ENCODE results near the gene CUX1. TPM values are rescaled to one million over a fixed set of nuclear protein-coding genes. Genes with fewer than 3 reads are reported as not detected.

The CUX1 gene
- total and polyA plus RNA-seq, 10 of the 15 experiments (the other 5 are each of a cell fraction or from before 2014, with no cell fraction given), result 6.1 to 48.6 (median 25.9) TPM

DNA sequence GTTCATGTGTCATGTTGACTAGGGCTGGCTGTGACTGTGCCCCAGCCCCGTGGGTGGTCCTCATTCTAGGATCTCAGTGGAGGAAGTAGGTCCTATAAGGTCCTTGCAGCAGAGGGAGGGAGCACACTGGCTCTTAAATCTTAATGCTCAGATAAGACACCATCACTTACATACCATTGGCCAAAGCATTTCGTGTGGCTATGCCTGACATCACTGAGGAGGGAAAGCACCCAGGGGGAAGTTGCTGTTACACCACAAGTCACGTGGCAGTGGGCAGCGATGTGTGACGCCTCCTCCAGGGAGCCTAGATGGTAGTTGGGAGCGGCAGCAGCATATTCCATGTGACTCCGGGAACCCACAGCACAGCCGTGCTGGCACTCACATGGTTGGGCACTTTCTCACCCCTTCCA, 244.6 kb downstream of the CUX1 start (continued):
- TF ChIP-seq, protein P1, sequence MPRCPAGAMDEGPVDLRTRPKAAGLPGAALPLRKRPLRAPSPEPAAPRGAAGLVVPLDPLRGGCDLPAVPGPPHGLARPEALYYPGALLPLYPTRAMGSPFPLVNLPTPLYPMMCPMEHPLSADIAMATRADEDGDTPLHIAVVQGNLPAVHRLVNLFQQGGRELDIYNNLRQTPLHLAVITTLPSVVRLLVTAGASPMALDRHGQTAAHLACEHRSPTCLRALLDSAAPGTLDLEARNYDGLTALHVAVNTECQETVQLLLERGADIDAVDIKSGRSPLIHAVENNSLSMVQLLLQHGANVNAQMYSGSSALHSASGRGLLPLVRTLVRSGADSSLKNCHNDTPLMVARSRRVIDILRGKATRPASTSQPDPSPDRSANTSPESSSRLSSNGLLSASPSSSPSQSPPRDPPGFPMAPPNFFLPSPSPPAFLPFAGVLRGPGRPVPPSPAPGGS (IDR thresholded peaks at IDR 0.05; ENCODE audit: borderline replicate concordance, insufficient read depth, low read depth, low read length, poor library complexity, severe bottlenecking), result peak; percentile 88
- peak; percentile 69 for TF ChIP-seq SP1 (IDR thresholded peaks at IDR 0.05; ENCODE audit: low read depth, low read length)

DNA sequence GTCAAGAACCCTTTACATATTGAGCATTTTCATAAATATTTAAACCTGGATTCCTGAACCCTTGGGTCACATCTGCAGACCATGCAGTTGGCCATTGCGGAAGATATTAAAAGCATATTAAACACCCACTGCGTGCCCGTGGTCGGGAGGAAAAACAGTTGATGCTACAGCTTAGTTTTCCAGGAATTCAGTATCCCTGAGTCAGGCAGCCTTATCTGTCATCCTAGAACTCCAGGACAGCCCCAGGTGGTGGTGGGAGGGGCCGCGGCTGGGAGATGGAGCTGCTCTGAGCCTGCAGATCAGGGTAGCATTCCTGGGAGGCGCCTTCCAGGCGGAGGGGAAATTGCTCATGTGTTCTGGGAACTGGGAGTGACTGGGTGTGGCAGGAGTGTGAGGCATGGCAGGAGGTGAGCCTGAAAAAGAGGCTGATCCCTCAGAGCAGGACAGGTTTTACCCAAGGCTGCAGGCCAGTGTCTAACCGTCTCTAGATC, 246.3 kb downstream of the CUX1 start:
- no TSS peak for BruUV-seq (replicated peaks)
- Histone ChIP-seq H3K4me3 (no peak overlapping the region), H3K4me2 (ENCODE audit: control insufficient read depth, insufficient read depth) (no peak overlapping the region), H3K9me3 (replicated peaks; ENCODE audit: control insufficient read depth, insufficient read depth, low read length) (no peaks in the 10 kb centered on the region), H2AFZ (ENCODE audit: control insufficient read depth, low read depth, low read length) (no peak overlapping the region), H3K9ac (ENCODE audit: control insufficient read depth, insufficient read depth, low read length) (no peak overlapping the region), H3K36me3 (ENCODE audit: control insufficient read depth in 2 of 2, insufficient read depth in 2 of 2, low read length in 1 of 2) (peaks cover 2 to 4% of the 10 kb centered on the region in 2 experiments; a peak in 3 of 4 replicates), H3K4me1 (ENCODE audit: control insufficient read depth, insufficient read depth, low read length) (peaks cover 35% of the 10 kb centered on the region), H3K27me3 (replicated peaks in 1 of 2; ENCODE audit: control insufficient read depth in 2 of 2, insufficient read depth in 2 of 2, low read length in 1 of 2) (no peaks in the 10 kb centered on the region), H4K20me1 (ENCODE audit: control insufficient read depth, insufficient read depth) (no peaks in the 10 kb centered on the region), H3K27ac (ENCODE audit: control insufficient read depth, insufficient read depth) (no peak overlapping the region), H3K79me2 (ENCODE audit: control insufficient read depth, insufficient read depth, low read length) (peaks cover 12% of the 10 kb centered on the region)
- ChIA-PET RAD21 (ENCODE audit: unreplicated experiment) (interaction anchor here (2.9 kb wide), 1 partner anchor 78 kb away, joined by 15 read pairs; no protein-coding TSS in a partner anchor), CTCF (interaction anchor here (0.6 to 1.5 kb wide), 2 partner anchors 8 to 268 kb away, joined by 3 to 4 read pairs; no protein-coding TSS in a partner anchor), SMC1A (ENCODE audit: uncharacterized antibody, unreplicated experiment) (interaction anchor here (1.2 to 3.1 kb wide), 4 partner anchors 8 to 246 kb away, joined by 3 to 22 read pairs (median 5); no protein-coding TSS in a partner anchor), POLR2A (interaction anchor here (0.6 to 1.3 kb wide), 2 partner anchors 72 to 78 kb away, joined by 3 to 4 read pairs; no protein-coding TSS in a partner anchor)
- 83% methylated on average over 8 of the region's 9 CpGs for WGBS (ENCODE audit: insufficient coverage, insufficient replicate concordance, low lambda C conversion rate, missing lambda C conversion rate)
- FAIRE-seq (no peak), ATAC-seq (no peak), DNase-seq (ENCODE audit: low read depth, low spot score) (no peak)
- intact Hi-C loops (cut with micrococcal nuclease; ENCODE audit: unreplicated experiment) (no loop called here), in situ Hi-C loops (cut with MboI) (no loop called here)
- no peak for TF ChIP-seq SMARCA5 (IDR thresholded peaks at IDR 0.05)
